Amygdala (tissue), 56 donors: ENCODE data around the gene TRIM8.

Experiments
- DNase-seq, 56 donors: peaks; one replicate each; lab custom pipeline; 2025; lab: John Stamatoyannopoulos, UW

Gene TRIM8

DNA sequence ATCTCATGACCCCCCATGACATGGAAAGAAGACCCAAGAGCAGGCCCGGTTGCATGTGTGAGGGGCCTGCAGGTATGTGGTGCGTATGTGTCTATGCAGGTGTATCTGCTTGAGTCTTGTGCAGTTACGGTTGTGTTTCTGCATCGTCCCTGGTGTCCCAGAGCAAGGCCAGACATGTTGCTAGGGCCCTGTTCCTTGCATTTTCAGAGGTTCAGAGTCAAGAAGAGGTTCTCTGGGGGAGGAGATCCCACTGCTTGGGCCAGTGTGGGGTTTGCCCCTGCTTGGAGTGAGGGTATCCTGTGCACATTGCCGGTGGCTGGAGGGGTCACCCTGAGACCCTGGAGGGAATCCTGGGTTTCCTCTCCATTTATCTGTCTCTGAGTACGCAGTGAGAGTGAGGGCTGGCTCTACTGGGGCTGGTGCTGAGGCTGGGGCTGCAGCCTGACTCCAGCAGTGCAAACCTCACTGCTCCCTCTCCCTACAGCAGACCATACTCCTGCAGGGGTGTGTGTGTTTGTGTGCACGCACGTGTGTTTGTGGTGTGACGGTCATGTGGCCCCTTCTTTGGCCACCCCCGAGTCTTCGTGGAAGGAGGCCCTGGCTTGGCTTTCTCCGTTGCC lies 4.1 kb downstream of the TRIM8 start:
- DNase-seq = no peak

DNA sequence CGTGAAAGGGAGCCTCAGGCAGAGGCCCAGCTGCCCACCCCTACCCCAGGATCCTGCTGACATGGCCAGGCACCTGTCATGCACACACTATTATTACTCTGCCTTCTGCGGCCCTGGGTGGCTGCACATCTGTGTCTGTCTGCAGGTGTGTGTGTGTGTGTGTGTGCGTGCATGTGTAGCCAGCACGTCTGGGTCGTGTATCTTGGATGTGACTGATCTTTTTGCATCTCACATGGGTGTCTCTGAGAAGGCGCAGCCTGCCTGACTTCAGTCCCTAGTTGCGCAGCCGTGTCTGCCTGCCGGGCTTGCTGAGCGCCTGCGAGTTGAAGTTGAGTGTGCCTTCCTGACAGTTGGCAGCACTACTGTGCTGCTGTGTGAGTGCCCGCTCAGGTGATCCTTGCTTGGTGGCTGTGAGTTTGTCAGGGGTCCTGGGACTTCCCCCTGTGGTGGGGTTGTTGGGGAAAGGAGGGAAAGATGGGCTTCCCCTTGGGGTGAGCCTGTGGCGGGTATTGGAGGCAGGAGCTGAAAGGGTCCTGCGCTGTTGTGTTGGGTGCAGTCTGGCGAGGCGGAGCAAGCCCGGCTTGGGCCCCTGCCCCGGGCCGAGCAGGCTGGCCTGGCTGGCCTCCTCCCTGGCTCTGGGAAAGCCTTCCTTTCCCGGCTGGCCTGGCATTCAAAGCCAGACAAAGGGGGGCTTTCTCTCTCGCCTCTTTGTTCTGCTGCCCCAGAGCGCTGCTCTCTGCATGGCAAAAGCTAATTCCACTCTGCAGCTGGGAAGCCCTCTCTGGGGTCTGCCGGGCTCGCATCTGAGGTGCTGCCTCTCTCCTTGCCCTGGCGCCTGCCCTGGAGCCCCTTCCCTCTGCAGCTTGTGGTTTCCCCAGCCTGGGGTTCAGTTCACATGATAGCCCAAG lies 4.9 kb downstream of the TRIM8 start:
- peak in 51 of 56 donors; percentile 30 to 88 (median 69) for DNase-seq

DNA sequence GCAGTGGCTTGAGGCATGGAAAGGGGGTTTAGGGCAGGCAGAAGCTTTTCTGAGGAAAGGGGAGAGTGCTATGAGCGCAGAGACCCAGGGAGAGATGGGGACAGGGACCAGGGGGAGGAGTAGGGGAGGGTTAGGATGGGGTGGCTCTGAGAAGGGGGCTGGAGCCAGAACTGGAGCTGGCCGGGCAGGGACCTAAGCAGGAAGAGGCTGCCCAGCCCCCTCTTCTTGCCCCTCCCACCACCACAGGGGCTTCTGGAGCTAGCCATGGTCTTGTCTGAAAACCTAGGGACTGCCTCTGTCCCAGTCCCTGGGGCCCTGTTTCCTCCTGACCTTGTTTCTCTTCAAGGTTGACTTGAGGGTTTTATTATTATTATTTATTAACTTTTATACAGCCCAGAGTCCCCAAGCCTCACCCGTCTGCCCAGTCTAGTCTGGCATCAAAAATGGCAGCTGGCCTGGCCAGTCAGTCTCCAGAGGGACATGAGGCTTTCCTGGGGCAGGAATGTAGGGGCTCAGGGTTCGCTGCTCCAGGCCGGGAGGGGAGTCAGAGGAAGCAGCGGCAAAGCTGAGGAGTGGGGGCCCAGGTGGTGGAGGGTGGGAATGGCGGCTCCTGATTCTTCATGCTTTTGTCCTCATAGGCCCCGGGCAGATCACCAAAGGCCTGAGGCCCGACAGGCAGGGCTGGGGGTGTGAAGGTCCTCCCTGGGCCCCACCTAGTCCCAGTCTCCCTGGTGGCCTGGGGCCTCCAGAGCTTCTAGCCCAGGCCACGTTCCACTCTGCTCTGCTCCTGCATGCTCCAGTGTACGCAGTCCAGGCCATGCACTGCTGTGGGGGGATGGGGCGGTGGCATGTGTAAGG lies 5.7 kb downstream of the TRIM8 start:
- peak in 1 of 56 donors; percentile 46 for DNase-seq

DNA sequence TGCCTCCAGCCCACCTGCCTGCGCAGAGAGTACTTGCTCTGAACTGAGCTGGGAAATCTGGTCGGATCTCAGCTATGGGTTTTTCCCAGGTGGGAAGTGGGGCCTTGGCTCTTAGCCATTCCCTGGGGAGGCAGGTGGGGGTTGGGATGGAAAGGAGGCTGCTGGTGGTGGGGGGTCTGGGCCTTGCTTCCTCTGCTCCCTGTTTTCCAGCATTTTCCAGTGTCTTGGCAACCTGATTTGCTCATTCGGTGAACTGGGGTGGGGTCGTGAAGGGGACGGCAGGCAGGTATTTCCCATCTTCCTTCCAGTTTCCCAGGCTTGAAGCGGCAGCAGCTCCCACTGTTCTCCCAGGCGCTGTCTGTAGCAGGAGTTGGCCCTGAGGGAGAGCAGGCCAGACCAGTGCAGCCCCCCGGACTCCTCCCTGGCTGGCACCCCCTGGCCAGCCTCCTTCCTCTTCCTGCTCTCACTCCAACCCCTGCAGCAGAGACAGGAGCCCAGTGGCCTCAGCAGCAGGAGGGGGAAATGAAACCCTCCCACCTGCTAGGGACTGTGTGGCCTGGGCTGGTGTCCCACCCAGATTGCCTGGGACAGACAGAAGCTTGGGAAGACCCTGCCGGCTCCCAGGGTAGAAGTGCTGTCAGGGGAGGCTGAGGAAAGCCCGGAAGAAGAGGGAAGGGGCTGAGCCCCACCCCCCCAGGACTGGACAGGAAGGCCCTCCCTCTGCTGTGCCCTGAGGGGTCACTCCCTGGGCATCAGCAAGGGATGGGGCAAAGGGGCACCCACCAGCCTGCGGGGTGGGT lies 6.6 kb downstream of the TRIM8 start:
- DNase-seq = no peak

DNA sequence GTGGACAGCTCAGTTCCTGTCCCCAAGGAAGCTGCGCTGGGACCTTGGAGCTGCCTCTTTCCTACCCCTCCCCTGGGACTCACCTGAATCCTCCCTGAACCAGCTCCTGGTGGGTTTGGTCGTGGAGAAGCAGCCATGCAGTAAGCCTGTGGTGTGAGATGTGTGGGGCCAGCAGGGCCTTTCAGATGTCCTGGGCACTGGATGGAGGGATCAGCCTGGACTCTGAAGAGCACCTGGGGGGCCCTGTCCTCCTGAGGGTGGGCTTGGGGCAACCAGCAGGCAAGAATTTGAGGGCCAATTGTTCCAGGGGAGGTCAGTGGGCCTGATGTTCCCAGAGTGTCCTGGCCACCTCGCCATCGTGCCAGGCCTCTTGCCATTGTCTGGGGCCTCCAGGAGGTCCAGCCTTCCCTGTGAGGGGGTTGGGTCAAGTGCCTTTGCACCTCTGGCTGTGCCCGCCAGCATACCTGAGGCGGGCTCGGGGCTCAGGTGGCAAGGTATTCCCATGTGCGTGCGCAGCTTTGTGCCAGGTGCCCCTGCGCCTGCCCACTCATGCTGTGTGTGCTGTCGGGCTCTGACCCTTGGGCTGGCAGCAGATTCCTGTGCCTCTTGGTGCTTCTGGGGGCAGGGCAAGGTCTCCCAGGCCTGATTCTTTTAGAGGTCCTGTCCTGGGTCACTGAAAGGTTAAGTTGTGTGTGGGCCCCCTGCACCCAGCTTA lies 7.3 kb downstream of the TRIM8 start:
- DNase-seq = no peak

DNA sequence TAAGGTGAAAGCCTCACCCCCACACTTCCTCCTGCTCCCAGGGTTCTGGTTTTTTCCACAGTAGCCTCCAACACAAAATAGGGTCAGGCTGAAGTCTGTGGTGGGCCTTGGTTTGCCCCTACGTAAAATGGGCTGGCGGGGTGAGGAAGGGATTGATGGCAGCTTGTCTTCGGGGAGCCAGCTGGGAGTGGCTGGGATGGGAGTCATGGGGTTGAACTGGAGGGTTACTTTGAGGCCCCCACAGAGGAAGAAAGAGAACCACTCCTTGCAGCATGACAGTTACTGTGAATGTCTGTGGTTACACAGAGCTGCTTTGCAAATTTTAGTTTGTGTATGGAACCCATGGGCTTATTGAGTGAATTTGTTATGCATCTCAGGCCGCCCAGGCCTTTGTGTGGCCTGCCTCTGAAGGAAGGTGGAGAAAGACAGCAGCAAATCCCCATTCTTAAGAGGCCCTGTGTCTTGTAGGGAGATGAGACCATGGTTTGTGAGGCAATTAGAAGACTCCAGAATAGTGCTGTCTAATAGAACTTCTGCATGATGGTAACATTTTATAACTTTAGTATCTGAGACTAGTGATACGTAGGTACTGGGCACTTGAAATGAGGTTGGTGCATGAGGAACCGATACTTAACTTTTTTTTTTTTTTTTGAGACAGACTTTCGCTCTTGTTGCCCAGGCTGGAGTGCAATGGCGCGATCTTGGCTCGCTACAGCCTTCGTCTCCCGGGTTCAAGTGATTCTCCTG lies 8.1 kb downstream of the TRIM8 start:
- no peak for DNase-seq

DNA sequence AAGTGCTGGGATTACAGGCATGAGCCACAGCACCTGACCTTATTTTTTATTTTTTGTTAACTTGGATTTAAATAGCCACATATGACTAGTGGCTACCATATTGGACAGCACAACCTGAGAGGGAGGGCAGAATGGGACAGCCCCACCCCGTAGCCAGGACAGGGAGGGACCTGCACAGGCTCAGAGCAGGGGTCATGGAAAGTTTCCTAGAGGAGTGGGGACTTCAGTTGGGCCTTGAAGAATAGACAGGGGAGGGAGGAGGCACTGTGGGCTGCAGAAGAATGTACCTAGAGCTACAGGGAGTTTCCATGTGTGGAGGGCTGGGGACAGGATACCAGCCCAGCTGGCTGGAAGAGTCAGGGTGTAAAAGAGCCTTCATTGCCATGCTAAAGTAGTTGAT lies 8.8 kb downstream of the TRIM8 start:
- no peak for DNase-seq

DNA sequence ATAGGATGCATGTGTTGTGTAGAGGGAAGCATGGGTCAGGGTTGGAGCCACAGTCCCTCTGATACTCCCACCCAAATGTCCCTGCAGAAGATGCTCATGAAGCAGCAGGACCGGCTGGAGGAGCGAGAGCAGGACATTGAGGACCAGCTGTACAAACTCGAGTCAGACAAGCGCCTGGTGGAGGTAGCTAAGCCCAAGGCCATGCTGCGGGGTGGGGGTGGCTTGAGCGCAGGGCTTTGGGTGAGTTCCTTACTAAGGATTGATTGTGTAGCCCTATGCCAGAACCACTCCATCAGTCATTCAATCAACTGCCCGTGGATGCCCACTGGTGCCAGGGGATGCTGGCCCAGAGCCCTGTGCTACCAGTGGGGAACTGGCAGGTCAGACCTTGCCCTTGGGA lies 10.3 kb downstream of the TRIM8 start:
- no peak for DNase-seq

DNA sequence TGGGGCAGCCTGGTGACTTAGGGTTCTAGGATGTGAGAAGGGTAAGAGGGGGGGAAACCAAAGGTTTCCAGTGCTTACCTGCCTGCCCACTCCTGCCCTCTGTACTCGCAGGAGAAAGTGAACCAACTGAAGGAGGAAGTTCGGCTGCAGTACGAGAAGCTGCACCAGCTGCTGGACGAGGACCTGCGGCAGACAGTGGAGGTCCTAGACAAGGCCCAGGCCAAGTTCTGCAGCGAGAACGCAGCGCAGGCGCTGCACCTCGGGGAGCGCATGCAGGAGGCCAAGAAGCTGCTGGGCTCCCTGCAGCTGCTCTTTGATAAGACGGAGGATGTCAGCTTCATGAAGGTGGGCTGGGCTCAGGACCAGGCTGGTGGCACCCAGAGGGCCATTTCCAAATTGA lies 10.7 kb downstream of the TRIM8 start:
- DNase-seq = no peak

DNA sequence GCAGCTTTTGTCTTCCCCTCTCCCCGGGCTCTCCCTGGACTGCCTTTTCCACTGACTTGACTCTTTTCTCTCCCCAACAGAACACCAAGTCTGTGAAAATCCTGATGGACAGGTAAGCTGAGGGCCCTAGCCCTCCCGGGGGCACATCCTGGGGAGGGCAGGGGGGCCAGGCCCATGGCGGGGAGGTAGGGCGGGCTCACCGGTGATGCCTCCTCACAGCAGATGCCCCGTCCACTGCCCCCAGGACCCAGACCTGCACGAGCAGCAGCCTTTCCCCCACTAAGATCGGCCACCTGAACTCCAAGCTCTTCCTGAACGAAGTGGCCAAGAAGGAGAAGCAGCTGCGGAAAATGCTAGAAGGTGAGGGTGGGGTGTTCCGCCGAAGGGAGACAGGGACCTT lies 11.7 kb downstream of the TRIM8 start:
- DNase-seq = no peak

DNA sequence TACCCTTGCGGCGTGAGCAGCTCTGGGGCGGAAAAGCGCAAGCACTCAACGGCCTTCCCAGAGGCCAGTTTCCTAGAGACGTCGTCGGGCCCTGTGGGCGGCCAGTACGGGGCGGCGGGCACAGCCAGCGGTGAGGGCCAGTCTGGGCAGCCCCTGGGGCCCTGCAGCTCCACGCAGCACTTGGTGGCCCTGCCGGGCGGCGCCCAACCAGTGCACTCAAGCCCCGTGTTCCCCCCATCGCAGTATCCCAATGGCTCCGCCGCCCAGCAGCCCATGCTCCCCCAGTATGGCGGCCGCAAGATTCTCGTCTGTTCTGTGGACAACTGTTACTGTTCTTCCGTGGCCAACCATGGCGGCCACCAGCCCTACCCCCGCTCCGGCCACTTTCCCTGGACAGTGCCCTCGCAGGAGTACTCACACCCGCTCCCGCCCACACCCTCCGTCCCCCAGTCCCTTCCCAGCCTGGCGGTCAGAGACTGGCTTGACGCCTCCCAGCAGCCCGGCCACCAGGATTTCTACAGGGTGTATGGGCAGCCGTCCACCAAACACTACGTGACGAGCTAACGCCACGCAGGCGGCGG lies 12.6 kb downstream of the TRIM8 start:
- no peak for DNase-seq

DNA sequence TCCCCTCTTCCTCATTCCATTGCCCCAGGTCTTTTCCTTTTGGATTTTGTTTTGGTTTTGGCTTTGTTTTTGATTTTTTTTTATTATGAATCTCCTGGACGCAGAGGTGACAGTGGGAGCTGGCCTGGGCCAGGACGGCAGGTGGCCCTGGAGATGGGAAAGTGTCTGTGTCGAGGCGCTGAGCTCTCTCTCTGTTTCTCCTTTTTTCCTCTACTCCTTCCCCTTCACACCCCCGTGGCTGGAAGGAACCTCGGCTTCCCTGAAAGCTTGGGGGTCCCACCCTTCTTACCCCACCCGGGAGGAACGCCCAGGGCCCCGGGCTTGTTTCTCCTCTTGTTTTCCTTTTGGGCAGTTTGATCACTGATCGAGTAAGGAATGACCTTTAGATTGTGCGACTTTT lies 13.2 kb downstream of the TRIM8 start:
- no peak for DNase-seq

DNA sequence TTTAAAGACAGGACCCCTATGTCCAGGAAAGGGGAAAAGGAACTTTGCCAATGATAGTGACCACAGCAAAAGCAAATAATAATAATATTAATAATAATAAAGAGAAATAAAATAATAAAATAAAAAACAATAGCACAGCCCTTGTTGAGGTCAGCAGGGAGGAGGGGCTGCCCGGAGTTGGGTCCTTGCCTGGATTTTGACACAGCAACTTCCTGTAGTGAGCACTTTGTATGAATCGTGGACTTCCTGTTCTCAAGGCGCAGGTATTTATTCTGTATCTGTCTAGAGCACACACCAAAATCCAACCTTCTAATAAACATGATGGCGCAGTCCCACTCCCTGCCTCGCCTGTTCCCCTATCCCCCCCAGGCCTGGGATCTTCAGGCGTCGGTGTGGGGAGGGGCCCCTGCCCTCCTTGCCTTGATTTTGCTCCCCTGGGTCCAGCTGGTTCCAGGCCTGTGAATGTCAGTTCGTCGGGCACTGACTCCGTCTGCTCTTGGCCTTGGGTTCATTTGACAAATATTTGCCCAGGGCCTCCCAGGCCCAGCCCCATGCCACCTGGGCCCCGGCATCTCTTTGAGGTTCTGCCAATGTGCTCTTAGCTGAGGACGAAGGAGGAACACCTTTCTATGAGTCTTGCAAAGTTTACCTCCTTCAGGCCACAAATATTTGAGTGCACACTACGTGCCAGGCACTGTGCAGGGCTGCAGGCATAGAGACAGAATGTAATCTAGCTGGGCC lies 13.9 kb downstream of the TRIM8 start:
- no peak for DNase-seq

DNA sequence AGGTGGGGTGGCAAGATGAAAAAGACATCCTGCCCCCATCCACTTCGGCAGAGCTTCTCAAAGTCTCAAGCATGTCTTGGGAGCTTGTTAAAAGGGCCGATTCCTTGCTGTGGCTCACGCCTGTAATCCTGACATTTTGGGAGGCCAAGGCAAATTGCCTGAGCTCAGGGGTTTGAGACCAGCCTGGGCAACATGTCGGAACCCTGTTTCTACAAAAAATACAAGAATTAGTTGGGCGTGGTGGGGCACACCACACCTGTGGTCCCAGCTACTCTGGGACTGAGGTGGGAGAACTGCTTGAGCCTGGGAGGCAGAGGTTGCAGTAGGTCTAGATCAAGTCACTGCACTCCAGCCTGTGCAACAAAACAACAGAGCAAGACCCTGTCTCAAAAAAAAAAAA lies 14.5 kb downstream of the TRIM8 start:
- DNase-seq = no peak

DNA sequence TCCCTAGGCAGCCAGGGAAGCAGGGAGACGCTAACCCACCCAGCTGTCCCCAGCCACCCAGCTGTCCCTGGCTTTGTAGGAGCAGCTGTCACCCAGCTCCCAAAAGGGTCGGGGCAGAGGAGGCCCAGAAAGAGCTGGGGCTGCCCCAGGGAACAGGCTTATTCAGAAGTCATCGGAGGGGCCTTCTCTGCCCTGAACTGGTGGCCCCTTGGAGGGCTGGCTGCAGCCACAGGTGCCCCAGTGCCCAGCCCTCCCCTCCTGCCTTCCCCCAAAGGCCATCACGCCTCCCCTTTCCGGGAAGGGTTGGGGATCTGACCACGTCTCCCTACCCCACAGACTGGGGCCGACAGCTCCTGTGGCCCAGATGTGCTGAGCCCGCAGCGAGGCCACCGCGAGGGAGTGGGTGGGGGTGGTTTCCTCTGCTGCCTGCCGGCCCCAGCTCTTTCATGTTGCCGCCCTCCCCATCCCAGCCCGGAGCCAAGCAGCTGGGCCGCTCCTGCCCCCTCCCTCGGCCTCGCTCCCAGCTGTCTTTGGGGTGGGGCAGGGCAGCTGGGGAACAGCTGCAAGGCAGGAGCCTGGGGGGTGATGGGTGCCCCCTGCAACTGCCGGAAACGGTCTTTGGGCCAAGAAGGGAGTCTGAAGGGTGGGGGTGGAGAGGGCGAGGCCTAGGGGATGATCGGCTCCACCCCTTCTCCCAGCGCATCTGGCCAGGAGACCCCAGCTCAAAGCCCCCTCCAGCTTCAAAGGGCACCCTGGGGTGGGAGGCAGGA lies 16.8 kb downstream of the TRIM8 start:
- peak in 31 of 56 donors; percentile 21 to 73 (median 48) for DNase-seq

DNA sequence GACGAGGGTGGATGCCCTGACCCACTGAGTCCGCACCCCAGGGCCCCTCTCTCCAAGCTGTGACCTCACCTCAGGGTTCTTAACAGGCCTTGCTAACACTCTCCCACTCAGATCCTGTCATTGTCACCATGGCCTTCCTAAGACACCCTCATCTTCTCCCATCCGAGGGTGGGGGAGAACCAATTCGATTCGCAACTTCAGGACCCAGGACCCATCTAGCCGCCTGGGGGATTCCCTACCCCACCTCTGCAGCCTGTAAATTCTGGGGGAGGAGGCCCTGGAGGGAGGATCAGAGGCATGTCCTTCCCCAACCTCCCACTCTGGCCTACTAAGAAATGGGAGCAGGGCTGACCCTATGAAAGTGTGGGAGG lies 17.4 kb downstream of the TRIM8 start:
- DNase-seq = no peak

DNA sequence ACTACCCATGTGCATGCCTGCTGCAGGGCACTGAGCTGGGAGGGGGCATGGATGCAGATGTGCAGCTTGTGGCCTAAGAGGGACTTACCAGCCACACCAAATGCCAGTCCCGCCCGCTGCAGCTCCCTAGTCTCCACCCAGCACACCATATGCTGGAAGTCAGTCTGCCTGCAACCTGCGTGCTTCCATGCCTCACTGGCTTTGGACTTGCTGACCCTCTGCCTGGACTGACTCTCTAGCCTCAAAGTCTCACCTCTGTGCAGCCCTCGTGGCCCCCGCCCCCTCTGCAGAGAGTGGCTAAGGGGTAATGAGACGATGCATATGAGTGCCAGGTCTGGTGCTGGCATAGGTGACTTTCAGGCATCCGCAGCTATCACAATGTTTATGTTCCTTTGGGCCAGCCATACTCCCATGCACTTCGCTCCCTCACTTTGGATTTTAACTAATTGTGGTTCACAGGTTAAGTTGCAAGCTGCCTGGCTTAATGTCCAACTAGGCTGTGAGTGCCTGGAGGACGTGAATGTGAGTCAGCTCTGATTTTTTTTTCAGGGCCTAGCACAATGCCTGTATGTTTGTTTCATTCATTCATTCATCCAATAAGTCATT lies 21.7 kb downstream of the TRIM8 start:
- DNase-seq = no peak
